ENCODE data around the gene TMBIM4.

GRCh38 chr12:66142826-66143225 lies 27.0 kb downstream of the TMBIM4 start:
- TF ChIP-seq, protein P1, sequence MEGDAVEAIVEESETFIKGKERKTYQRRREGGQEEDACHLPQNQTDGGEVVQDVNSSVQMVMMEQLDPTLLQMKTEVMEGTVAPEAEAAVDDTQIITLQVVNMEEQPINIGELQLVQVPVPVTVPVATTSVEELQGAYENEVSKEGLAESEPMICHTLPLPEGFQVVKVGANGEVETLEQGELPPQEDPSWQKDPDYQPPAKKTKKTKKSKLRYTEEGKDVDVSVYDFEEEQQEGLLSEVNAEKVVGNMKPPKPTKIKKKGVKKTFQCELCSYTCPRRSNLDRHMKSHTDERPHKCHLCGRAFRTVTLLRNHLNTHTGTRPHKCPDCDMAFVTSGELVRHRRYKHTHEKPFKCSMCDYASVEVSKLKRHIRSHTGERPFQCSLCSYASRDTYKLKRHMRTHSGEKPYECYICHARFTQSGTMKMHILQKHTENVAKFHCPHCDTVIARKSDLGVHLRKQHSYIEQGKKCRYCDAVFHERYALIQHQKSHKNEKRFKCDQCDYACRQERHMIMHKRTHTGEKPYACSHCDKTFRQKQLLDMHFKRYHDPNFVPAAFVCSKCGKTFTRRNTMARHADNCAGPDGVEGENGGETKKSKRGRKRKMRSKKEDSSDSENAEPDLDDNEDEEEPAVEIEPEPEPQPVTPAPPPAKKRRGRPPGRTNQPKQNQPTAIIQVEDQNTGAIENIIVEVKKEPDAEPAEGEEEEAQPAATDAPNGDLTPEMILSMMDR (IDR thresholded peaks at IDR 0.05; ENCODE audit: extremely low read depth in 1 of 2, insufficient read depth in 1 of 2, low read depth in 1 of 2, low read length in 2 of 2), result no peak
- TF ChIP-seq EZH2 (IDR thresholded peaks at IDR 0.05; ENCODE audit: borderline replicate concordance, low read depth, low read length, severe bottlenecking) (no peak), MAX (IDR thresholded peaks at IDR 0.05; ENCODE audit: insufficient read depth, insufficient read length) (no peak), POLR2A (IDR thresholded peaks at IDR 0.05; ENCODE audit: low read depth, low read length) (no peak), POLR2AphosphoS5 (IDR thresholded peaks at IDR 0.05; ENCODE audit: insufficient read depth, low read depth, low read length) (no peak), GATA2 (IDR thresholded peaks at IDR 0.05; ENCODE audit: insufficient read depth, insufficient read length, low read depth, low read length) (no peak)
